Coronary artery (tissue), 2 donors: Measurements from ENCODE around the gene TSPAN9.

Experiments used
- DNase-seq: peaks from one replicate; pipeline ENCODE4 v3.0.0-alpha.2; 2017; ENCODE audit warnings: low spot score
- H3K27ac ChIP-seq, 2 donors: fragments of 200-600 bp; sonication (generic); one replicate each; pipeline ENCODE4 v1.5.1; 2016 to 2019
- H3K4me3 ChIP-seq: fragments of 200-600 bp; sonication (generic); 2 replicates; pipeline ENCODE4 v1.5.1; 2016; ENCODE audit warnings: mild to moderate bottlenecking, moderate library complexity
- TF ChIP-seq, protein P1 (sequence below): fragments of 200-600 bp; sonication (generic); IDR thresholded peaks from one replicate; pipeline ENCODE4 v1.5.1; 2019; ENCODE audit warnings: antibody characterized with exemption

Gene TSPAN9

DNA sequence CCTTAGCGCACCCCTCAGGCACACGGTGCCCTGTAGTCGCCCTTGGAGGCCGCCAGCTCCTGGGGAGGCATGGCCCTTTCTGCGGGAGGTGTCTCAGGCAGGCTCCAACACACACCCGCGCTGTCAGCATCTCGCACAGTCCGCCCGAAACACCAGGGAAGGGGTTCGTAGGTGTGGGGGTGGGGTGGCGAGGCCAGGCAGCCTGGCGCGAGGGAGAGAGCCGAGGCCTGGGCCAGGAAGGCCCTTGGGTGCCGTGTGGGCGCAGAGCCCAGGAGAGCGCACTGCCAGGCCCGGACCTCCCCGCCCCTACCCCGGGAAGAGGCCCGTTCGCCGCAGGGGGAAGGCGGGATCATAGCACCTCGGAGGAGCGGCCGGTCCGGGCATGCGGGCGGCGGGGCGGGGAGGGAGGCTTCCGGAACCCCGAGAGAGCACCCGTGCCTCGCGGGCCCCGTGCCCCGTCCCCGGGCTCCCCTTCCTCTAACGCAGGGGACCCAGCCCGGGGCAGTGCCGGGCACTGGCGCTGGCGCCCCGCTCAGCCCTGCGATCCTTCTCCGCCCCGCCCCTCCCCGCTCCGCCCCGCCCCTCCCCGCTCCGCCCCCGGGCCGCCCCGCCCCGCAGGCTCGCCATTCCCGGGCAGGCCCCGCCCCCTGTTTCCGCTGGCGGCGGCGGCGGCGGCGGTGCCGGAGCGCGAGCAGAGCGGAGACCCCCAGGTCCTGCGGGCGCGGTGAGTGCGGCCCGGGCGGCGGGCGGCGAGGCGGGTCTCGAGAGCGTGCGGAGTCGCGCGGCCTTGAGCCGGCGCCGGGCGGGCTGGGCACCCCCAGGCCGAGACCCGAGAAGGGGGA, at the start of gene TSPAN9:
Gene TSPAN9 (plus strand): TSS at position 650 of the 842 bp plus-strand sequence. CDS start 123,815 bp downstream, outside the sequence.
- TF ChIP-seq, protein P1, sequence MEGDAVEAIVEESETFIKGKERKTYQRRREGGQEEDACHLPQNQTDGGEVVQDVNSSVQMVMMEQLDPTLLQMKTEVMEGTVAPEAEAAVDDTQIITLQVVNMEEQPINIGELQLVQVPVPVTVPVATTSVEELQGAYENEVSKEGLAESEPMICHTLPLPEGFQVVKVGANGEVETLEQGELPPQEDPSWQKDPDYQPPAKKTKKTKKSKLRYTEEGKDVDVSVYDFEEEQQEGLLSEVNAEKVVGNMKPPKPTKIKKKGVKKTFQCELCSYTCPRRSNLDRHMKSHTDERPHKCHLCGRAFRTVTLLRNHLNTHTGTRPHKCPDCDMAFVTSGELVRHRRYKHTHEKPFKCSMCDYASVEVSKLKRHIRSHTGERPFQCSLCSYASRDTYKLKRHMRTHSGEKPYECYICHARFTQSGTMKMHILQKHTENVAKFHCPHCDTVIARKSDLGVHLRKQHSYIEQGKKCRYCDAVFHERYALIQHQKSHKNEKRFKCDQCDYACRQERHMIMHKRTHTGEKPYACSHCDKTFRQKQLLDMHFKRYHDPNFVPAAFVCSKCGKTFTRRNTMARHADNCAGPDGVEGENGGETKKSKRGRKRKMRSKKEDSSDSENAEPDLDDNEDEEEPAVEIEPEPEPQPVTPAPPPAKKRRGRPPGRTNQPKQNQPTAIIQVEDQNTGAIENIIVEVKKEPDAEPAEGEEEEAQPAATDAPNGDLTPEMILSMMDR, result no peak
- Histone ChIP-seq H3K4me3 (peak within 1 kb of the TSS; percentile 91), H3K27ac (peak within 1 kb of the TSS; percentile 94 to 96)
- DNase-seq, result peak; percentile 90

GRCh38 chr12:3028108-3028507, 49.1 kb upstream of the TSPAN9 start:
- TF ChIP-seq, protein P1, result no peak
- Histone ChIP-seq H3K27ac (no peak overlapping the region), H3K4me3 (no peak overlapping the region)
- DNase-seq, result no peak

DNA sequence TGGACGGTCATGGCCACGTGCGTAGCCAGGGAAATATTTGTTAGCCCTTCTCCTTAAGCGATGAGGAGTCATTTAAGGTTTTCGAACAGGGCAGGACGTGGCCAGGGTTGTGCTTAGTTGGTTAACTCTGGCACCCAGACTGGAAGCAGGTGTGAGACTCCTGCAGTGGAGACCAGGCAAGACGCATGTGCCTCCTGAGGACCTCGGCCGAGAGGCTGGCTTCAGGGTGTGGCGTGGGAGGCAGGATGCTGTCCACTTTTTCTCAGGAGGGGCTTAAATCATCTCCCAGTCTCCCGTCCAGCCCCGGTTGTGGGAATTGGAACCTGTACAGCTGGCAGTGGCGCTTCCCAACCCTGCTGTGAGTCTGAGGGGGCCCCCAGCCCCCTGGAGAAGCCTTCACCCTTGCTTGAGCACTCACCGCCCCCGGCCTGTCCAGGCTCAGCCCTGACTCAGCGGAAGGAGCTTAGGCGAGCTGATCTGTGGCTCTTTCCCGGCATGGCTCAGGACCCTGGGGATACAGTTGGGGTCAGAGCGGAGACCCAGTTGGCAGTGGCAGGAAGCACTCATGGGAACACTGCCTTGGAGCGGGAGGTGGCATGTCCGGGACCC, 46.3 kb upstream of the TSPAN9 start:
- no peak overlapping the region for H3K27ac ChIP-seq
- no peak overlapping the region for H3K4me3 ChIP-seq
- no peak for DNase-seq
- TF ChIP-seq, protein P1, result no peak

DNA sequence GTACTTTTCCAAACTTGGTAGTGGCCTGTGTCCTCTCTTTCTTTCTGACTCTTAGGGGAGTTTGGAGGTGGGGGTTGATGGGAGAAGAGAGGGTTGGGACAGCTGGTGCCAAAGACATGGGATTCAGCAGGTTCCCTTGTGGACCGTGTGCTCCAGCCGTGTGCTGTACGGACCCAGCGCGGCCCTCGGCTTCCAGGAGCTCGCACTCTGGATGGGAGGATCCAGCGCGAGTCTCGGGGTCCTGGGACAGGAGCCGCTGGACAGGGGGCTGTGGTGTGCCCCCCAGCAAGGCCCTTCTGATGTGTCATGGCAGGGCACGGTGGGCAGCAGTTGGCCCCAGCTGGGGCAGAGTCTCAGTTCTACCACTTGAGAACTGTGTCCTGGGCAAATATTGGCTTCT, 45.0 kb upstream of the TSPAN9 start:
- TF ChIP-seq, protein P1, result no peak
- DNase-seq, result no peak
- no peak overlapping the region for H3K27ac ChIP-seq
- no peak overlapping the region for H3K4me3 ChIP-seq

DNA sequence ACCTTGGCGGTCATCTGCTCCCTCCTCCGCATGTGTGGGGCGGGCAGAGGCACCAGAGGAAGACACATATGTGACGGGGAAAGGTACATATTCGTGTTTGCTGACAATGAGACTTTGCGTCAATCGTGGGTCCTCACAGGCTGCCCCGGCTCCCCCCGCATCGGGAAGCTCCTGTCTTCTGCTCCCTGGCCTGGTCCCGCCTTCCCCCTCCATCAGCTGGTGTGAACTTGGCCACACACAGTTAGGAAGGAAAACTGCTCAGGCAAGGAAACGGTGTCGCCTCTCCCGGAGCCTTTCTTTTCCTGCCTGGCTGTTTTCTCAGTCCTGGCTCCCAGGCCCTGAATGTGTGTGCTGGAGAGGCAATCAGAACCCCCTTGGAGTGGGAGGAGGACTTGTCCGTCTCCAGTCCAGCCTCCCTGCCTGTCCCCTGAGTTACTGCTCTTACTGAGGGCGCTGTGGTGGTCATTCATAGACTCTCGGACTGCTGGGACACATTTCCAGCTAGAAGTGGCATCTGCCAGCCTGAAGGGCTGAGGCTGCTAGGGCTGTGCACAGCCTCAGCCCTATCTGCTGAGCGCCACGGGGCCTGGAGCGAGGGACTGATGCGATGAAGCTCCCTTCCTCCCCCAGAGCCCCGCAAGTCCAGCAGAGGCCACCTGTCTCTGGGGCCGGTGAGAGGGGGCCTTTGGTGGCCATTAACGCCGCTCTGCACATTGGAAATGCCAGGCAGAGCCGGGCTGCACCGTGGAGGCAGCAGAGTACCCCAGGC, 44.2 kb upstream of the TSPAN9 start:
- TF ChIP-seq, protein P1, result no peak
- H3K4me3 ChIP-seq, result no peak overlapping the region

GRCh38 chr12:3033539-3033867, 43.7 kb upstream of the TSPAN9 start:
- H3K4me3 ChIP-seq, result no peak overlapping the region
- TF ChIP-seq, protein P1, result no peak
- H3K27ac ChIP-seq, result no peak overlapping the region
- DNase-seq, result no peak

More for the DNA sequence above, 44.2 kb upstream of the TSPAN9 start:
- peak overlapping the region in 1 of 2 donors; percentile 6 for H3K27ac ChIP-seq
- DNase-seq, result no peak
